Cardiac fibroblast (primary cell): Measurements from ENCODE around the gene ATXN1.

Source experiments
- DNase-seq, 2 donors: peaks; one replicate each; pipeline versions ENCODE4 v3.0.0 to v3.0.0-alpha.2; 2010; ENCODE audit warnings: low read depth in 2 of 2
- H3K4me3 ChIP-seq, 2 donors: replicated peaks in 1 of 2; 1 replicate in 1 of 2; 2 replicates in 1 of 2; pipeline ENCODE4 v1.5.1; 2011; ENCODE audit warnings: low read depth in 2 of 2, low read length in 2 of 2, mild to moderate bottlenecking in 2 of 2, moderate library complexity in 1 of 2
- CTCF ChIP-seq: IDR thresholded peaks from one replicate; pipeline ENCODE4 v1.5.1; 2011; ENCODE audit warnings: low read depth, mild to moderate bottlenecking, low read length, inconsistent platforms

Gene ATXN1

GRCh38 chr6:16722630-16723029 lies 38.6 kb downstream of the ATXN1 start:
- no peak for TF ChIP-seq CTCF
- no peak for DNase-seq
- no peak overlapping the region for H3K4me3 ChIP-seq

GRCh38 chr6:16721977-16722376 lies 39.3 kb downstream of the ATXN1 start:
- no peak overlapping the region for H3K4me3 ChIP-seq
- TF ChIP-seq CTCF: no peak
- DNase-seq: peak in 1 of 2 donors; percentile 52

- DNase-seq: no peak
- no peak for TF ChIP-seq CTCF
- H3K4me3 ChIP-seq: no peak overlapping the region
Measured at GRCh38 chr6:16720861-16721260, 40.4 kb downstream of the ATXN1 start.

GRCh38 chr6:16719488-16719887 lies 41.8 kb downstream of the ATXN1 start:
- no peak for DNase-seq
- TF ChIP-seq CTCF: no peak
- H3K4me3 ChIP-seq: no peak overlapping the region

GRCh38 chr6:16718356-16718755 lies 42.9 kb downstream of the ATXN1 start:
- TF ChIP-seq CTCF: no peak
- DNase-seq: no peak
- H3K4me3 ChIP-seq: no peak overlapping the region

GRCh38 chr6:16717275-16717942 lies 43.9 kb downstream of the ATXN1 start:
- TF ChIP-seq CTCF: no peak
- no peak for DNase-seq

GRCh38 chr6:16716321-16716858 lies 44.9 kb downstream of the ATXN1 start:
- TF ChIP-seq CTCF: no peak
- H3K4me3 ChIP-seq: no peak overlapping the region
- DNase-seq: no peak

More at GRCh38 chr6:16717275-16717942, 43.9 kb downstream of the ATXN1 start:
- H3K4me3 ChIP-seq: no peak overlapping the region
